SK-N-SH treated with all-trans-retinoic acid at 6 μM for 48 hours (cell line): ENCODE results near the gene ZNF362.

ENCODE experiments used
- ATAC-seq: fragments of 200-7000 bp; cut with Tn5 transposase; 3 replicates; pipeline ENCODE4 v1.9.1; 2020; ENCODE audit warnings: mild to moderate bottlenecking, moderate library complexity
- ARNTL ChIP-seq: fragments of 450-650 bp; formaldehyde crosslinking; IDR thresholded peaks from 2 replicates; pipeline ENCODE4 v1.5.0; 2020; ENCODE audit warnings: low read depth, mild to moderate bottlenecking, moderate library complexity, borderline replicate concordance
- BACH2 ChIP-seq: fragments of 250-450 bp; sonication (Bioruptor Pico); IDR thresholded peaks from 2 replicates; pipeline ENCODE4 v1.9.0; 2021; ENCODE audit warnings: mild to moderate bottlenecking, borderline replicate concordance
- CREB5 ChIP-seq: fragments of 250-450 bp; sonication (Bioruptor Pico); IDR thresholded peaks from 2 replicates; pipeline ENCODE4 v1.5.1; 2020; ENCODE audit warnings: low read depth, mild to moderate bottlenecking, moderate library complexity
- CSDC2 ChIP-seq: fragments of 250-450 bp; sonication (Bioruptor Pico); IDR thresholded peaks from 2 replicates; pipeline ENCODE4 v1.5.0; 2020; ENCODE audit warnings: mild to moderate bottlenecking, moderate library complexity
- CSRNP3 ChIP-seq: fragments of 250-450 bp; sonication (Bioruptor Pico); IDR thresholded peaks from 2 replicates; pipeline ENCODE4 v1.5.1; 2021; ENCODE audit warnings: mild to moderate bottlenecking, moderate library complexity
- ESRRG ChIP-seq: fragments of 250-450 bp; sonication (Bioruptor Pico); IDR thresholded peaks from 2 replicates; pipeline ENCODE4 v1.6.1; 2021; ENCODE audit warnings: mild to moderate bottlenecking
- GLIS3 ChIP-seq: fragments of 250-450 bp; sonication (Bioruptor Pico); IDR thresholded peaks from 2 replicates; pipeline ENCODE4 v1.5.0; 2020; ENCODE audit warnings: mild to moderate bottlenecking, moderate library complexity
- ISL1 ChIP-seq: fragments of 250-450 bp; sonication (Bioruptor Pico); IDR thresholded peaks from 2 replicates; pipeline ENCODE4 v2.1.2; 2022; ENCODE audit warnings: mild to moderate bottlenecking, moderate library complexity
- OSR1 ChIP-seq: fragments of 250-450 bp; sonication (Bioruptor Pico); IDR thresholded peaks from 2 replicates; pipeline ENCODE4 v1.8.0; 2022; ENCODE audit warnings: moderate library complexity, mild to moderate bottlenecking, inconsistent platforms
- PATZ1 ChIP-seq: fragments of 250-450 bp; sonication (Bioruptor Pico); IDR thresholded peaks from 2 replicates; pipeline ENCODE4 v1.8.0; 2020; ENCODE audit warnings: mild to moderate bottlenecking, moderate library complexity, borderline replicate concordance
- POU6F1 ChIP-seq: fragments of 250-450 bp; sonication (Bioruptor Pico); IDR thresholded peaks from 2 replicates; pipeline ENCODE4 v1.8.0; 2021; ENCODE audit warnings: low read depth, mild to moderate bottlenecking, moderate library complexity, borderline replicate concordance
- RARB ChIP-seq: fragments of 250-450 bp; sonication (Bioruptor Pico); IDR thresholded peaks from 2 replicates; pipeline ENCODE4 v1.8.0; 2021; ENCODE audit warnings: mild to moderate bottlenecking, moderate library complexity
- SNAI2 ChIP-seq: fragments of 250-450 bp; sonication (Bioruptor Pico); IDR thresholded peaks from 2 replicates; pipeline ENCODE4 v1.5.0; 2020; ENCODE audit warnings: mild to moderate bottlenecking, moderate library complexity
- TCF4 ChIP-seq: fragments of 250-450 bp; sonication (Bioruptor Pico); IDR thresholded peaks from 2 replicates; pipeline ENCODE4 v1.8.0; 2021; ENCODE audit warnings: mild to moderate bottlenecking, moderate library complexity, borderline replicate concordance
- TOX ChIP-seq: fragments of 250-450 bp; sonication (Bioruptor Pico); IDR thresholded peaks from 2 replicates; pipeline ENCODE4 v1.8.0; 2021; ENCODE audit warnings: mild to moderate bottlenecking, moderate library complexity, borderline replicate concordance
- TSHZ2 ChIP-seq: fragments of 250-450 bp; sonication (Bioruptor Pico); IDR thresholded peaks from 2 replicates; pipeline ENCODE4 v1.5.0; 2020; ENCODE audit warnings: mild to moderate bottlenecking, moderate library complexity
- ZC3H10 ChIP-seq: fragments of 250-450 bp; sonication (Bioruptor Pico); IDR thresholded peaks from 2 replicates; pipeline ENCODE4 v1.5.1; 2021; ENCODE audit warnings: mild to moderate bottlenecking, moderate library complexity
- ZFP3 ChIP-seq: fragments of 250-450 bp; sonication (Bioruptor Pico); IDR thresholded peaks from 2 replicates; pipeline ENCODE4 v1.5.0; 2020; ENCODE audit warnings: mild to moderate bottlenecking, moderate library complexity
- ZNF70 ChIP-seq: fragments of 450-650 bp; formaldehyde crosslinking; IDR thresholded peaks from 2 replicates; pipeline ENCODE4 v1.5.0; 2020; ENCODE audit warnings: mild to moderate bottlenecking, moderate library complexity
- ZNF8 ChIP-seq: fragments of 450-650 bp; formaldehyde crosslinking; IDR thresholded peaks from 2 replicates; pipeline ENCODE4 v1.5.0; 2020; ENCODE audit warnings: mild to moderate bottlenecking, moderate library complexity

The ZNF362 gene

GRCh38 chr1:33246171-33246570, 10.1 kb upstream of the ZNF362 start:
- TF ChIP-seq OSR1 (CRISPR knock-in tag) = no peak
- TF ChIP-seq TCF4 (CRISPR knock-in tag) = no peak
- no peak for ATAC-seq

GRCh38 chr1:33247545-33247944, 8.7 kb upstream of the ZNF362 start:
- no peak for TF ChIP-seq POU6F1 (CRISPR knock-in tag)
- TF ChIP-seq ARNTL = no peak
- TF ChIP-seq CSDC2 (CRISPR knock-in tag) = no peak
- no peak for TF ChIP-seq ESRRG (CRISPR knock-in tag)
- TF ChIP-seq GLIS3 (CRISPR knock-in tag) = no peak
- TF ChIP-seq ZNF8 (CRISPR knock-in tag) = no peak
- TF ChIP-seq ZFP3 = no peak
- TF ChIP-seq ZNF70 (CRISPR knock-in tag) = no peak
- no peak for TF ChIP-seq SNAI2 (CRISPR knock-in tag)
- no peak for TF ChIP-seq RARB (CRISPR knock-in tag)
- TF ChIP-seq ZC3H10 = no peak
- no peak for TF ChIP-seq ISL1 (CRISPR knock-in tag)
- ATAC-seq = no peak

GRCh38 chr1:33248244-33248643, 8.0 kb upstream of the ZNF362 start:
- ATAC-seq = no peak
- TF ChIP-seq ISL1 (CRISPR knock-in tag) = no peak
- no peak for TF ChIP-seq CSRNP3 (CRISPR knock-in tag)
- no peak for TF ChIP-seq TCF4 (CRISPR knock-in tag)
- TF ChIP-seq ZFP3 = no peak
- TF ChIP-seq SNAI2 (CRISPR knock-in tag) = no peak
- no peak for TF ChIP-seq ZNF8 (CRISPR knock-in tag)
- no peak for TF ChIP-seq ESRRG (CRISPR knock-in tag)
- no peak for TF ChIP-seq PATZ1 (CRISPR knock-in tag)
- TF ChIP-seq TSHZ2 (CRISPR knock-in tag) = no peak
- no peak for TF ChIP-seq ZNF70 (CRISPR knock-in tag)
- no peak for TF ChIP-seq GLIS3 (CRISPR knock-in tag)

GRCh38 chr1:33249422-33249821, 6.9 kb upstream of the ZNF362 start:
- no peak for TF ChIP-seq PATZ1 (CRISPR knock-in tag)
- TF ChIP-seq GLIS3 (CRISPR knock-in tag) = no peak
- TF ChIP-seq TOX (CRISPR knock-in tag) = no peak
- no peak for TF ChIP-seq ESRRG (CRISPR knock-in tag)
- no peak for TF ChIP-seq ZC3H10
- TF ChIP-seq CSRNP3 (CRISPR knock-in tag) = no peak
- no peak for TF ChIP-seq ARNTL
- no peak for TF ChIP-seq BACH2 (CRISPR knock-in tag)
- TF ChIP-seq CREB5 = no peak
- no peak for ATAC-seq
